Stimulated activated CD8-positive, alpha-beta memory T cell treated with anti-CD3 and anti-CD28 coated beads, Interleukin-4, amount 100 ng/mL, for 1 hour (primary cell): Measurements from ENCODE around the gene TAF9.
"Not testable (repeated sequence)": the region's sequence is repeated elsewhere in the genome, so short reads cannot be mapped to it uniquely, and the experiment has no call there.

Experiments
- DNase-seq, 2 donors: peaks; one replicate each; pipeline ENCODE4 v3.0.0-alpha.2; 2020; ENCODE audit warnings: low read depth in 2 of 2, low spot score in 1 of 2

The TAF9 gene, protein sequence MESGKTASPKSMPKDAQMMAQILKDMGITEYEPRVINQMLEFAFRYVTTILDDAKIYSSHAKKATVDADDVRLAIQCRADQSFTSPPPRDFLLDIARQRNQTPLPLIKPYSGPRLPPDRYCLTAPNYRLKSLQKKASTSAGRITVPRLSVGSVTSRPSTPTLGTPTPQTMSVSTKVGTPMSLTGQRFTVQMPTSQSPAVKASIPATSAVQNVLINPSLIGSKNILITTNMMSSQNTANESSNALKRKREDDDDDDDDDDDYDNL

DNA sequence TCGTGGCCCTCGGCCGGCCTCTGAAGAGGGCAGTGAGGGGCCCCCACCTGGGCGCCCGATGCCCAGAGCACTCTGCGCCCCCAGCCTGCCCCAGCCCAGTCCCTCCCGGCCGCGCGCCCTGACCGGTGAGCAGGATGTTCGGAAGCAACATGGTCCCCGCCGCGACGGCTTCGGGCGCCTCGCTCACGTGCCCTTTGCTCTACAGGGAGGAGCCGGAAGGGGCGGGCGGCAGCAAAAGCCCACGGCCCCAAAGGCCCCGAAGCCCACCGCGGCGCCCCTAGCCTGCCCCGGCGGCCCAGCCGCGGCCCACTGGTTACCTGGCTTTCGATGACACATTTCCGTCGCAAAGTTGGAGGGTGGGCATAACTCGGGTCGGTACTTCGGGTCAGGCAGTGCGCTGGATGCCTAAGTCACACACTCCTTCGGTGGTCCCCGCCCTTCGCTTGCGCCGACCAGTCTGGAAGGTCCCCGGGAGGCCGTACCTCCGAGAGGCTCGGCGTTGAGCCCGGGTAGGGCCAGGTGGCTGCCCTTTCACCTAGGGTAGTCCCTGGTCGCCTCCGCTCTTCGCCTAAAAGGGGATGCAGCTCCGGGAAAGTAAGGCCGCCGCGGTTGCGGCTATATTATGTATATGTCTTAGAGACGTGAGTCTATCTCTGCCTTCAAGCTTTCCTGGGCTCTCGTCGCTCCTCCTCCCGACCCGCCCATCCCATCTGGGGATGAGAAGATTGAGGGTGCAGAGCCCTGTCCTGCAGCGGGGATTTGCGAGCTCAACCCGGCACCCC, at the start of gene TAF9, which contains the start of the genes AK6 and RAD17:
Gene TAF9 (minus strand): TSS at position 181 of the 782 bp plus-strand sequence. CDS start 3,783 bp downstream, outside the sequence.
Gene AK6 (minus strand): TSS at position 181 of the 782 bp plus-strand sequence. CDS start 30 bp downstream, at position 151.
Gene RAD17 (plus strand): TSS at position 479 of the 782 bp plus-strand sequence. CDS start 2,391 bp downstream, outside the sequence.
- peak; percentile 83 to 84 for DNase-seq

DNA sequence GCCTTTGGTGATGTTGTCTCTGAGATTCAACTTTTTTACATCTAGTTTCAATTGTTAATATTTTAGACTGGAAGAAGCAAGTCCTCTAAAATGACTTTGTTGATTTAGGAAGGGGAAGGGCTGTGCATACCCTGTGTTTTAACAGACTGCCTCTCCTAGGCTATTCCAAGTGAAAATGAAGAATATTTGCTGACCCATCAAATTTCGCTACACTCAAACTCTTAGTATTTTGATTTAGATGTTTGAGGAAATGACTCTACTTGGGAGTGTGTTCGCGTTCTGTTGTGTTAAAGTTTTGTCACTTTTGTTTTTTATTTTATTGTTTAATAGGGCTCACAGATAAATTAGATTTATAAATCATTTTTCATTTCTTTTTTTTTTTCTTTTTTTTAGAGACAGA, 49.2 kb upstream of the TAF9 start:
- DNase-seq, result no peak

DNA sequence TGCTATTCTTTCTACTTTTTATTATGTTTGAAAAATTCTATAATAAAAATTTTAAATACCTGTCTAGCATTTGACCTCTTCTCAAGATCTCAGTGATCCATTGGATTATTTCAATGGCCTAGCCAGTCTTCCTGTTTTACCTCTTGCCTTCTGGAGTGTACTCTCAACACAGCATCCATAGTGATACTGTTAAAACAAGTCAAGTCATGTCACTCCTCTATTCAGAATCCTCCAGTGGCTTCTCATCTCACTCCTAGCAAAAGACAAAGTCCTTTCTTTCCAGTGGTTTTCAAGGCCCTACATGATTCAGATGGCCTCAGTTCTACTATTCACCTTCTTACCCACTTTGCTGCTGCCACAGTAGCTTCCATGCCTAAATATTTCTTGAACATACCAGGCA, 47.4 kb upstream of the TAF9 start:
- DNase-seq, result no peak

DNA sequence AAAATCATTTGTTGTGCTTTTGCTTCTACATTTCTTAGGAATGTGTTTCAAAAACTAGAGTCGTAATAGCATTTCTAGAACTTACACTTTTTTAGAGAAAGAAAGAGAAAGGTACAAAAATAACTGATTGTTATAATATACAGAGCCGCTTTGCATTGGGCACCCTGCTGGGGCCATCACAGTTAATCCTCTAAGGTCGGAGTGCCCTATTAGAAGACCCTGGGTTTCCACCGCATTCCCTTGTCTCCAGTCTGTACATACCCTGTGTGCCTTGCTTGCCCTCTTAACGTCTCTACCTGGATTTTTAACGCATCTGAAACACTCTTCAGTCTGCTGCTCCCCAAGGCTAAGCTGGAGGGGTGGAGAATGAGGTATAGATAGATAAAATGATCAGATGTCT, 46.9 kb upstream of the TAF9 start:
- no peak for DNase-seq

- no peak for DNase-seq
Measured at GRCh38 chr5:69415584-69415958, 46.3 kb upstream of the TAF9 start.

GRCh38 chr5:69414885-69415583, 45.7 kb upstream of the TAF9 start, which contains the start of gene MARVELD2:
Gene MARVELD2, plus strand, starts transcription at chr5:69415116. Its CDS starts 4,270 bp downstream, at chr5:69419386.
- DNase-seq, result no peak

DNA sequence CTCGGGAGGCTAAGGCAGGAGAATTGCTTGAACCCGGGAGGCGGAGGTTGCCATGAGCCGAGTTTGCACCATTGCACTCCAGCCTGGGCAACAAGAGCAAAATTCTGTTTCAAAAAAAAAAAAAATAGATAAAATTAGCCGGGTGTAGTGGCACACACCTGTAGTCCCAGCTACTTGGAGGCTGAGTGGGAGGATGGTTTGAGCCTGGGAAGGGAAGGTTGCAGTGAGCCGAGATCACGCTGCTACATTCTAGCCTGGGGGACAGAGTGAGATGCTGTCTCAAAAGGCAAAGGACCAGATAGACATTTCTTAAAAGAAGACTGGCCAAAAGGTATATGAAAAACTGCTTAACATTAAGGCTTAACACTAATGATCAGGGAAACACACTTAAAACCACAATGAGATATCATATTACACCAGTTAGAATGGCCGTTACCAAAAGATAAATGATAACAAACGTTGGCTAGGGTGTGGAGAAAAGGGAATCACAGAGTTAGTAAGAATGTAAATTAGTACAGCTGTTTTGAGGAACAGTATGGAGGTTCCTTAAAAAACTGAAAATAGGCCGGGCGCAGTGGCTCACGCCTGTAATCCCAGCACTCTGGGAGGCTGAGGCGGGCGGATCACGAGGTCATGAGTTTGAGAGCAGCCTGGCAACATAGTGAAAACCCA, 35.5 kb upstream of the TAF9 start:
- DNase-seq, result no peak

DNA sequence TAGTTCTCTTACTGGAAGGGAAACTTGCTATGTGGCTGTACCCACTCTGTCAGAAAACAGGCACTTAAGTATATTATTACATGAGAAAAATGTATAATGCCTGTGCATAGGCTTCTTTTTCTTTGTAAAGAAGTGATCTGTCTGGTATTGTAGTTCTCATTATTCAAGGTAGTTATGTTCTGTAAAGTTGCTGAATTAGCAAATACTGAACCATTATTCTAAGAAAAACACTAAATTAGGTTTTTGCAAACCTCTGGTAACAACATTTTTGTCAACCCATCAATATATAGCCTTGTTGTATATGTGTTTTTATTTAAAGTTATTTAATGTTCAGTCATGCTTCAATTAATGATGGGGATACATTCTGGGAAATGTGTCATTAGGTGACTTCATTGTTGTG, 9.1 kb upstream of the TAF9 start:
- no peak for DNase-seq

DNA sequence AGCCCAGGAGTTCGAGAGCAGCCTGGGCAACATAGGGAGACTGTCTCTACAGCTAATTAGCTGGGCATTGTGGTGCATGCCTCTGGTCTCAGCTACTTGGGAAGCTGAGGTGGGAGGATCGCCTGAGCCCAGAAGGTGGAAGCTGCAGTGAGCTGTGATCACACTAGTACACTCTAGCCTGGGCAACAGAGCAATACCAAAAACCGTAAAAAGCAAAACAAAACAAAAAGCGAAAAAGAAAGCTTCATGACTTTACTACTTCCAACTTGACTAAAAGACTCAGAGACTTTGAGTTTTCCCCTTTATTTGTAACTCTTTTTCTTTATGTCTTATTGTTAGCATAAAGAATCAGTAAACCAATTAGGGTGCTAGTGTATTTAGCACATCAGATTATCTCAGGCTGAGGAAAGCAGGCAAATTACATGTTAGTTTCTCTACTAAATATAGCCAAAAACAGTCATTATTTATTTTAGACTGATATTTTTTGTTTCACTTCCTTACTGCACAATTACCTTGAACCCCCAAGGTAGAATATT, 5.7 kb upstream of the TAF9 start:
- DNase-seq, result no peak

- DNase-seq, result no peak
Measured at GRCh38 chr5:69372394-69372793, 3.1 kb upstream of the TAF9 start.

GRCh38 chr5:69370335-69370734, 1.0 kb upstream of the TAF9 start:
- DNase-seq, result not testable (repeated sequence)

- no peak for DNase-seq
Measured at GRCh38 chr5:69368458-69369339, 621 bp downstream of the TAF9 start.

DNA sequence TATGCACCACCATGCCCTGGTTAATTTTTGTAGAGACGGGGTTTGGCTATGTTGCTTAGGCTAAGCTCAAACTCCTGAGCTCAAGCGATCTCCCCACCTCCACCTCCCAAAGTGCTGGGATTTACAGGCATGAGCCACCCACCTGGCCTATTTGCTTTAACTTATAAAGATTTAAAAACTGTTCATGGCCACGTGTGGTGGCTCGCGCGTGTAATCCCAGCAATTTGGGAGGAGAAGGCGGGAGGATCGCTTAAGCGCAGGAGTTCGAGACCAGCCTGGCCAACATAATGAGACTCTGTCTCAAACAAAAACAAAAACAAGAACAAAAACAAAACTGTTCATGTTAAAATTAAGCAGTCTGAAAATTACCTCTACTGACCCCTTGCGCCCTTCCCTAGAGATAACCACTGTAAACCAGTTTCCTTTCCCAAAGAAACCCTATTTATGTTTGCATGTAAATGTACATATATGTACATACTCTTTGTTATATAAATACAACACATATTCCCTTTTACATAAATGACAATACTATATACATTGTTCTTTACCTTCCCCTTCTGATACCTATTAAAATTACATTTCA, 1.5 kb downstream of the TAF9 start:
- DNase-seq, result no peak

DNA sequence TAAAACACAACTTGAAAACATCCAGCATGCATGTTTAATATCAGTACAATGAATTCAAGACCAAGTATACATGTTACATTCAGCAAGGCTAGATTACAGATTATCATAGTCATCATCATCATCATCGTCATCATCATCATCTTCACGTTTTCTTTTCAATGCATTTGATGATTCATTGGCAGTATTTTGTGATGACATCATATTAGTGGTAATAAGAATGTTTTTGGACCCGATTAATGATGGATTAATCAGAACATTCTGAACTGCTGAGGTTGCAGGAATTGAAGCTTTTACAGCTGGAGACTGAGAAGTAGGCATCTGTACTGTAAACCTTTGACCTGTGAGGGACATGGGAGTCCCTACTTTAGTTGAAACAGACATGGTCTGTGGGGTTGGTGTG, 4.5 kb downstream of the TAF9 start:
- no peak for DNase-seq

- no peak for DNase-seq
Measured at GRCh38 chr5:69364414-69364813, 4.9 kb downstream of the TAF9 start.

DNA sequence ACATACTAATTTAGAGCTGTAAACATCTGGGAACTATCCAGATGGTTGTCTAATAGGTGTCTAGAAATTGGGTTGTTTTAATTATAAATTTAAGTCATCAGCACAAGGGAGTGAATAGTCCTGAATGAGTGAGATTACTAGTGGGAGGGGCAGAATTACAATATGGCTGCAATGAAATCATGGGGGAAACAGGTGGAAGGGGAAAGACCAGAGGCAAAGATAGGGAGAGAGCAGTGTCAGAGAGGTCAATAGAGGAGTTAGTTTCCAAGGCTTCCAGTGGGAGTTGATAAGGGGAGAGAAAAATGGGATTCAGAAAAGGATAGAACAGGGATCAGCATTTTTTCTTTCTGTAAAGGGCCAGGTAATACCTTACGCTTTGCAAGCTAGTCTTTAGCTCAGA, 8.9 kb downstream of the TAF9 start:
- DNase-seq, result no peak

DNA sequence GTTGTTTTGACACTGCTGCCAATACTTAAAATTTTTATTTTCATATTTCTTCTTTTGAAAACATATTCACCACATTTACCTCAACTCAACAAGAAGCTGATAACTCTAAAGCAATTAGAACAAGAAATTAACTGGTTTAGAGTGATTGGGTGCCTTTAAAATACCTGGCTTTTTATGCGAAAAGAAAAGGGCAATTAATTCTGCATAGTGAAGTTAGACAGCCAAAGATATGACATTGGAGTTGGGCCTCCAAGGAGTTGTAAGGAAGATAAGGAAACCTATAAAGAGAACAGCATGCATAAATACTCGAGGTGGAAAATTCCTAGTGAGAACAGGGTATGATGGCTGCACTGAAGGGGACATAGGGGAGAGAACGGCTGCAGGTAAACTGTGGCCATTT, 9.6 kb downstream of the TAF9 start:
- DNase-seq, result no peak

GRCh38 chr5:69350664-69351063, 18.7 kb downstream of the TAF9 start:
- DNase-seq, result no peak

DNA sequence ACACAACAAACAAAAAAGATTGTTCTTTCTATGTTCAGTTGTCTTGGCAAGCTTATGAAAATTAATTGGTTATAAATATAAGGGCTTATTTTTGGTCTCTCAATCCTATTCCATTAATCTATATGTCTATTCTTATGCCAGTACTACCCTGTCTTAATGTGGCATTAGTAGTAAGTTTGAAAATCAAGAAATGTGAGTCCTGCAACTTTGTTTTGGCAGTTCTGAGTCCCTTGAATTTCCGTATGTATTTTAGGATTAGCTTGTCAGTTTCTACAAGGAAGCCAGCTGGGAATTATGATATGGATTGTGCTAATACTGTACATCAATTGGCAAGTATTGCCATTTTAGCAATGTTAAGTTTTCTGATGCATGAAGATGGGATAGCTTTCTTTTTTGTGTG, 26.2 kb downstream of the TAF9 start:
- DNase-seq, result no peak
